Suprapubic skin (tissue), 4 donors: ENCODE data around the gene EPHB1.

Source experiments
- CTCF ChIP-seq, 2 donors: fragments of 200-600 bp in 1 of 2; fragments of 450-650 bp in 1 of 2; sonication (generic) in 1 of 2; IDR thresholded peaks; one replicate each; pipeline ENCODE4 v1.5.1; 2016 to 2019; ENCODE audit warnings: antibody characterized with exemption in 2 of 2, mild to moderate bottlenecking in 1 of 2, moderate library complexity in 1 of 2
- EP300 ChIP-seq: sonication (generic); formaldehyde crosslinking; IDR thresholded peaks from one replicate; pipeline ENCODE4 v1.6.1; 2017; ENCODE audit warnings: antibody characterized with exemption
- POLR2A ChIP-seq, 2 donors: fragments of 450-650 bp; IDR thresholded peaks; one replicate each; pipeline ENCODE4 v1.6.1; 2017; ENCODE audit warnings: antibody characterized with exemption in 2 of 2, mild to moderate bottlenecking in 2 of 2, moderate library complexity in 2 of 2
- POLR2AphosphoS5 ChIP-seq, 3 donors: sonication (generic); formaldehyde crosslinking; IDR thresholded peaks; one replicate each; pipeline ENCODE4 v1.6.1; 2017; ENCODE audit warnings: antibody characterized with exemption in 3 of 3

- TF ChIP-seq POLR2A (IDR thresholded peaks at IDR 0.05) (no peak), POLR2AphosphoS5 (IDR thresholded peaks at IDR 0.05) (no peak), CTCF (IDR thresholded peaks at IDR 0.05) (no peak), EP300 (no peak)
Measured at GRCh38 chr3:135240426-135240825, 445.4 kb downstream of the EPHB1 start.
